Activated CD4-positive, alpha-beta T cell treated with anti-CD3 and anti-CD28 coated beads, Interleukin-2, amount 10 ng/mL, durations not matched to agents 24 days and 14 days (primary cell): Measurements from ENCODE around the gene PDCD1LG2. TPM values are rescaled to one million over a fixed set of nuclear protein-coding genes. Genes with fewer than 3 reads are reported as not detected.

ENCODE experiments used
- DNase-seq: peaks from one replicate; pipeline ENCODE4 v3.0.0; 2022
- H3K27ac Mint-ChIP-seq: one replicate; pipeline ENCODE4 v1.8.0; 2022; ENCODE audit warnings: mild to moderate bottlenecking, mixed read lengths
- H3K27me3 Mint-ChIP-seq: one replicate; pipeline ENCODE4 v1.8.0; 2022; ENCODE audit warnings: mixed read lengths
- H3K36me3 Mint-ChIP-seq: one replicate; pipeline ENCODE4 v1.8.0; 2022; ENCODE audit warnings: low read depth, mild to moderate bottlenecking, mixed read lengths
- H3K4me1 Mint-ChIP-seq: one replicate; pipeline ENCODE4 v1.8.0; 2021; ENCODE audit warnings: mixed read lengths
- H3K4me3 Mint-ChIP-seq: one replicate; pipeline ENCODE4 v1.8.0; 2022; ENCODE audit warnings: mild to moderate bottlenecking, moderate library complexity, mixed read lengths
- H3K9me3 Mint-ChIP-seq: one replicate; pipeline ENCODE4 v1.8.0; 2021; ENCODE audit warnings: mixed read lengths
- intact Hi-C: fragments of 100-400 bp; cut with micrococcal nuclease; formaldehyde crosslinking; loops from one replicate; pipeline ENCODE4 v1.15.1; 2023
- total RNA-seq: library from RNA; stranded (reverse); gene quantifications from 2 replicates; pipeline ENCODE4 v1.2.3, GENCODE V29; 2022

PDCD1LG2 gene
- total RNA-seq, 1 donor from 2014 or later: 1.5 TPM

- H3K27ac Mint-ChIP-seq: no peak overlapping the region
- intact Hi-C loops: no loop called here
- H3K27me3 Mint-ChIP-seq: no peaks in the 10 kb centered on the region
- H3K4me1 Mint-ChIP-seq: peaks cover 32% of the 10 kb centered on the region
- H3K4me3 Mint-ChIP-seq: no peak overlapping the region
- peaks cover 4% of the 10 kb centered on the region for H3K9me3 Mint-ChIP-seq
- DNase-seq: no peak
- H3K36me3 Mint-ChIP-seq: peaks cover 12% of the 10 kb centered on the region
These were observed 19.4 kb downstream of the PDCD1LG2 start for GRCh38 chr9:5529683-5530221.

GRCh38 chr9:5531101-5531882 is 21.0 kb downstream of the PDCD1LG2 start:
- Mint-ChIP-seq H3K4me3 (peak overlapping the region; percentile 52), H3K27me3 (no peaks in the 10 kb centered on the region), H3K9me3 (peaks cover 4% of the 10 kb centered on the region), H3K27ac (peak overlapping the region; percentile 64), H3K36me3 (peaks cover 26% of the 10 kb centered on the region), H3K4me1 (peaks cover 33% of the 10 kb centered on the region)
- DNase-seq: peak; percentile 64
- intact Hi-C loops: loop anchor here (1.0 kb wide), 1 partner anchor 21 kb away; the partner anchor contains the start of gene PDCD1LG2

- peaks cover 30% of the 10 kb centered on the region for H3K36me3 Mint-ChIP-seq
- peaks cover 4% of the 10 kb centered on the region for H3K9me3 Mint-ChIP-seq
- intact Hi-C loops: no loop called here
- no peaks in the 10 kb centered on the region for H3K27me3 Mint-ChIP-seq
- no peak for DNase-seq
- no peak overlapping the region for H3K27ac Mint-ChIP-seq
- H3K4me3 Mint-ChIP-seq: no peak overlapping the region
- H3K4me1 Mint-ChIP-seq: peaks cover 33% of the 10 kb centered on the region
These were observed 22.0 kb downstream of the PDCD1LG2 start for GRCh38 chr9:5532306-5532705.

GRCh38 chr9:5532790-5533189 is 22.5 kb downstream of the PDCD1LG2 start:
- Mint-ChIP-seq H3K9me3 (peaks cover 4% of the 10 kb centered on the region), H3K36me3 (peaks cover 32% of the 10 kb centered on the region), H3K4me1 (peaks cover 33% of the 10 kb centered on the region), H3K27ac (no peak overlapping the region), H3K27me3 (no peaks in the 10 kb centered on the region), H3K4me3 (no peak overlapping the region)
- no peak for DNase-seq
- intact Hi-C loops: no loop called here

GRCh38 chr9:5536684-5537083 is 26.4 kb downstream of the PDCD1LG2 start:
- Mint-ChIP-seq H3K27me3 (no peaks in the 10 kb centered on the region), H3K36me3 (peaks cover 46% of the 10 kb centered on the region), H3K4me3 (no peak overlapping the region), H3K27ac (no peak overlapping the region), H3K9me3 (peaks cover 5% of the 10 kb centered on the region), H3K4me1 (peaks cover 29% of the 10 kb centered on the region)
- DNase-seq: no peak
- intact Hi-C loops: no loop called here

GRCh38 chr9:5543875-5544702 is 33.8 kb downstream of the PDCD1LG2 start:
- Mint-ChIP-seq H3K9me3 (peaks cover 12% of the 10 kb centered on the region), H3K4me1 (peaks cover 20% of the 10 kb centered on the region), H3K4me3 (no peak overlapping the region), H3K27me3 (no peaks in the 10 kb centered on the region), H3K27ac (no peak overlapping the region), H3K36me3 (peaks cover 24% of the 10 kb centered on the region)
- intact Hi-C loops: loop anchor here (10.0 kb wide), 1 partner anchor 49 kb away; no protein-coding TSS in a partner anchor
- DNase-seq: no peak

- Mint-ChIP-seq H3K36me3 (peaks cover 42% of the 10 kb centered on the region), H3K4me1 (peaks cover 9% of the 10 kb centered on the region), H3K9me3 (peaks cover 11% of the 10 kb centered on the region), H3K27ac (no peak overlapping the region), H3K27me3 (no peaks in the 10 kb centered on the region), H3K4me3 (no peak overlapping the region)
- no peak for DNase-seq
- intact Hi-C loops: loop anchor here (10.0 kb wide), 1 partner anchor 55 kb away; no protein-coding TSS in a partner anchor
These were observed 39.6 kb downstream of the PDCD1LG2 start for GRCh38 chr9:5549658-5550650.

- intact Hi-C loops: no loop called here
These were observed 41.2 kb downstream of the PDCD1LG2 start for GRCh38 chr9:5551368-5552150.

GRCh38 chr9:5552301-5552700 is 42.0 kb downstream of the PDCD1LG2 start:
- Mint-ChIP-seq H3K9me3 (peaks cover 8% of the 10 kb centered on the region), H3K27me3 (no peaks in the 10 kb centered on the region), H3K4me3 (no peak overlapping the region), H3K27ac (no peak overlapping the region), H3K36me3 (peaks cover 53% of the 10 kb centered on the region), H3K4me1 (peaks cover 14% of the 10 kb centered on the region)
- DNase-seq: no peak
- intact Hi-C loops: no loop called here

More at GRCh38 chr9:5551368-5552150, 41.2 kb downstream of the PDCD1LG2 start:
- Mint-ChIP-seq H3K36me3 (peaks cover 48% of the 10 kb centered on the region), H3K4me3 (no peak overlapping the region), H3K27ac (no peak overlapping the region), H3K4me1 (peaks cover 9% of the 10 kb centered on the region), H3K9me3 (peaks cover 8% of the 10 kb centered on the region), H3K27me3 (no peaks in the 10 kb centered on the region)
- DNase-seq: no peak

GRCh38 chr9:5553211-5553610 is 42.9 kb downstream of the PDCD1LG2 start:
- H3K27ac Mint-ChIP-seq: no peak overlapping the region
- H3K4me1 Mint-ChIP-seq: peaks cover 24% of the 10 kb centered on the region
- no peak overlapping the region for H3K4me3 Mint-ChIP-seq
- H3K36me3 Mint-ChIP-seq: peaks cover 51% of the 10 kb centered on the region
- peaks cover 8% of the 10 kb centered on the region for H3K9me3 Mint-ChIP-seq
- H3K27me3 Mint-ChIP-seq: no peaks in the 10 kb centered on the region
- no peak for DNase-seq
- intact Hi-C loops: no loop called here

GRCh38 chr9:5554254-5554653 is 43.9 kb downstream of the PDCD1LG2 start:
- Mint-ChIP-seq H3K27ac (peak overlapping the region; percentile 17), H3K4me1 (peaks cover 32% of the 10 kb centered on the region), H3K9me3 (peaks cover 12% of the 10 kb centered on the region), H3K36me3 (peaks cover 52% of the 10 kb centered on the region), H3K27me3 (no peaks in the 10 kb centered on the region), H3K4me3 (no peak overlapping the region)
- intact Hi-C loops: no loop called here
- no peak for DNase-seq

GRCh38 chr9:5556101-5556705 is 45.9 kb downstream of the PDCD1LG2 start:
- intact Hi-C loops: no loop called here
- H3K27ac Mint-ChIP-seq: no peak overlapping the region

More at GRCh38 chr9:5556101-5556705, 45.9 kb downstream of the PDCD1LG2 start:
- Mint-ChIP-seq H3K36me3 (peaks cover 59% of the 10 kb centered on the region), H3K4me3 (no peak overlapping the region), H3K9me3 (peaks cover 18% of the 10 kb centered on the region), H3K27me3 (no peaks in the 10 kb centered on the region), H3K4me1 (peaks cover 41% of the 10 kb centered on the region)
- no peak for DNase-seq
